Measurements from ENCODE around the gene OTOA.

DNA sequence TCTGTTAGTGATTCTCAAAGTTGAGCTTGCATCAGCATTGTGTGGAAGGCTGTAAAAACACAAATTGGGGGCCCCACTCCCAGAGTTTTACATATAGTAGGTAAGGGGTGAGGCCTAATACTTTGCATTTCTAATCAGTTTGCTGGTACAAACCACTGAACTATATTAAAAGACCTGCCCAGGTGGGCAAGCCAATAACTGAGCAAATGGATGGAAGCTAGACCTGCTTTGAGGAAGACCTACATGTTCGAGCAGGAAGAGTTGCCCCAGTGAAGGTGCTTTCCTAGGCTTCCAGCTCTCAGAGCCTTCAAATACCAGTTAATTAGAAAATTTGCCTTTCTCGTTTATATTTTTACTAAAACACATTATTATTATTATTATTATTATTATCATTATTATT, 56.8 kb downstream of the OTOA start:
- TF ChIP-seq, protein P1, sequence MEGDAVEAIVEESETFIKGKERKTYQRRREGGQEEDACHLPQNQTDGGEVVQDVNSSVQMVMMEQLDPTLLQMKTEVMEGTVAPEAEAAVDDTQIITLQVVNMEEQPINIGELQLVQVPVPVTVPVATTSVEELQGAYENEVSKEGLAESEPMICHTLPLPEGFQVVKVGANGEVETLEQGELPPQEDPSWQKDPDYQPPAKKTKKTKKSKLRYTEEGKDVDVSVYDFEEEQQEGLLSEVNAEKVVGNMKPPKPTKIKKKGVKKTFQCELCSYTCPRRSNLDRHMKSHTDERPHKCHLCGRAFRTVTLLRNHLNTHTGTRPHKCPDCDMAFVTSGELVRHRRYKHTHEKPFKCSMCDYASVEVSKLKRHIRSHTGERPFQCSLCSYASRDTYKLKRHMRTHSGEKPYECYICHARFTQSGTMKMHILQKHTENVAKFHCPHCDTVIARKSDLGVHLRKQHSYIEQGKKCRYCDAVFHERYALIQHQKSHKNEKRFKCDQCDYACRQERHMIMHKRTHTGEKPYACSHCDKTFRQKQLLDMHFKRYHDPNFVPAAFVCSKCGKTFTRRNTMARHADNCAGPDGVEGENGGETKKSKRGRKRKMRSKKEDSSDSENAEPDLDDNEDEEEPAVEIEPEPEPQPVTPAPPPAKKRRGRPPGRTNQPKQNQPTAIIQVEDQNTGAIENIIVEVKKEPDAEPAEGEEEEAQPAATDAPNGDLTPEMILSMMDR (IDR thresholded peaks at IDR 0.05; ENCODE audit: low read length): no peak
- TF ChIP-seq EZH2 (IDR thresholded peaks at IDR 0.05; ENCODE audit: borderline replicate concordance, low read length): no peak

Measured in OCI-LY1 (cell line).